HFFc6 (cell line): ENCODE measurements around the gene CLEC11A. TPM values are rescaled to one million over a fixed set of nuclear protein-coding genes. Genes with fewer than 3 reads are reported as not detected.

Experiments used
- DNase-seq: peaks from one replicate; pipeline ENCODE4 v3.0.0-alpha.2; 2018
- H3K27ac Mint-ChIP-seq: 2 replicates; pipeline ENCODE4 v1.8.0; 2020; ENCODE audit warnings: mild to moderate bottlenecking, mixed read lengths
- H3K27me3 Mint-ChIP-seq: 2 replicates; pipeline ENCODE4 v1.8.0; 2021; ENCODE audit warnings: mild to moderate bottlenecking, moderate library complexity, mixed read lengths; ENCODE audit not compliant: insufficient read depth
- H3K36me3 Mint-ChIP-seq: 2 replicates; pipeline ENCODE4 v1.8.0; 2021; ENCODE audit warnings: low read depth, mixed read lengths
- H3K4me1 Mint-ChIP-seq: 2 replicates; pipeline ENCODE4 v1.8.0; 2020; ENCODE audit warnings: low read depth, mixed read lengths
- H3K4me3 Mint-ChIP-seq: 2 replicates; pipeline ENCODE4 v1.8.0; 2020; ENCODE audit warnings: mild to moderate bottlenecking, moderate library complexity, mixed read lengths
- H3K9me3 Mint-ChIP-seq: 2 replicates; pipeline ENCODE4 v1.8.0; 2020; ENCODE audit warnings: mild to moderate bottlenecking, mixed read lengths
- CTCF ChIP-seq: fragments of 200-600 bp; sonication (generic); IDR thresholded peaks from 2 replicates; pipeline ENCODE4 v1.5.0; 2021; ENCODE audit warnings: antibody characterized with exemption, mild to moderate bottlenecking
- total RNA-seq, 6 experiments: library from RNA; stranded (reverse); fragmentation: NEBNext Ultra II Directional; extraction: Animal tissue kit (Norgen Biotek cat#: 25700); gene quantifications; 2 replicates in 1 of 6; 3 replicates in 5 of 6; pipeline ENCODE4 v1.2.3, GENCODE V29; 2021

The CLEC11A gene
- total RNA-seq, 6 experiments from 2014 or later, result 140 to 182 (median 164) TPM

DNA sequence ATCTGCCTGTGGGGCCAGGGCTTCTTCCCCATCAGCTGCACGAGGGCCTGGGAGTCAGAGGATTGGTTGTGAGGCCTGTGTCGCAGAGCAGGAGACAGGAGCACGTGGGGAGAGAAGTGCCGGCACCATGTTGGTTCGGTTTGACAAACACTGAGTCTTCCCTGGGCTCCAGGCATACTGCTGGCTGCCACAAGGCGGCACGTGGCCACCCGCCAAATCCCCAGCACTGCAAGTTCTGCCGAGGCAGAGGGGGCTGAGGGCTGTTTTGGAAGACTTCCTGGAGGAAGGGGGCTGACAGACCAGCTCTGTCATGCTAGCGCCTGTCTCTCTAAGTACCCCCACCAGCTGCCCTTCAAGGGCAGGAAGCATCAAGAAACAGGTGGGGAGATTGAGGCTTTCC lies 13.1 kb upstream of the CLEC11A start:
- H3K4me3 Mint-ChIP-seq, result no peak overlapping the region
- no peaks in the 10 kb centered on the region for H3K9me3 Mint-ChIP-seq
- no peak for DNase-seq
- no peaks in the 10 kb centered on the region for H3K36me3 Mint-ChIP-seq
- TF ChIP-seq CTCF, result peak; percentile 48
- H3K4me1 Mint-ChIP-seq, result peaks cover 7% of the 10 kb centered on the region
- peaks cover 12% of the 10 kb centered on the region for H3K27me3 Mint-ChIP-seq
- no peak overlapping the region for H3K27ac Mint-ChIP-seq

DNA sequence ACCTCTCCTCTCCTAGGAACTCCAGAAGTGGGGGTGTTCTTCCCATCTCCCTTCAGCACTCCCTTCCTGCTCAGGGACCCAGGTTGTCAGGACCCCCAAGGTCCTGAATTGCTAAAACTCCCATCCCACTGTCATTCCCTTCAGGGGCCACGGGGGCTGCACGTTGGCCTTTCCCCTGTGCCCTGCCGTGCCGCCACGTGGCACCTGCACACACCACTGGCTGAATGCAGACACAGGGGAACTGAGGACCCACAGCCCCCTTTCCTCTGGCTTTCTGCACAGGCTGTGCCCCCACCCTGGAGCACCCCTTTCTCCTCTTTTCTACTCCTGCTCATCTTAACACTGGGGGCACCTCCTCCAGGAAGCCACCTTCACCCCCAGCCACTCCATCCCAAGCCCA lies 12.6 kb upstream of the CLEC11A start:
- peaks cover 12% of the 10 kb centered on the region for H3K27me3 Mint-ChIP-seq

DNA sequence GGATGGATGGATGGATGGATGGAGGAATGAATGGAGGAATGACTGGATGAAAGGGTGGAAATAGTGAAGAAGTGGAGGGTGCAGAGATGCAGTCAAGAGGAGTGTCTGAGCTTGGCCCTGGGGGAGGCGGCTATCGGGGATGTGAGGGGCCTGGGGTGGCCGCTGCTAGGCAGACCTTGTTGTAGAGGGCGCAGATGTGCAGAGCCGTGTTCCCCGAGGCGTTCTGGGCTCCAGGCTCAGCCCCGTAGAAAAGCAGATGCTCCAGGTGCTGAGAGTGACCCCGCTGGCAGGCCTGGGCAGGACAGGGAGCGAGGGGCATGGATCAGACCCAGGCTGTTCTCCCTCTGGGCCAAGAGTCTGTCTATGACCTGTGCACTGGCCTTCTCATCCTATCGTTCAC lies 12.0 kb upstream of the CLEC11A start:
- no peak overlapping the region for H3K4me3 Mint-ChIP-seq
- no peak for TF ChIP-seq CTCF
- no peaks in the 10 kb centered on the region for H3K9me3 Mint-ChIP-seq
- no peaks in the 10 kb centered on the region for H3K4me1 Mint-ChIP-seq
- H3K27me3 Mint-ChIP-seq, result peaks cover 12% of the 10 kb centered on the region
- H3K27ac Mint-ChIP-seq, result no peak overlapping the region
- no peak for DNase-seq
- no peaks in the 10 kb centered on the region for H3K36me3 Mint-ChIP-seq

More for the DNA sequence above, 12.6 kb upstream of the CLEC11A start:
- no peaks in the 10 kb centered on the region for H3K9me3 Mint-ChIP-seq
- DNase-seq, result no peak
- no peak overlapping the region for H3K27ac Mint-ChIP-seq
- TF ChIP-seq CTCF, result no peak
- no peaks in the 10 kb centered on the region for H3K36me3 Mint-ChIP-seq
- H3K4me3 Mint-ChIP-seq, result no peak overlapping the region
- peaks cover 2% of the 10 kb centered on the region for H3K4me1 Mint-ChIP-seq

GRCh38 chr19:50711805-50712204 lies 11.4 kb upstream of the CLEC11A start:
- TF ChIP-seq CTCF, result no peak
- no peak overlapping the region for H3K27ac Mint-ChIP-seq
- no peak for DNase-seq
- no peaks in the 10 kb centered on the region for H3K4me1 Mint-ChIP-seq
- no peaks in the 10 kb centered on the region for H3K36me3 Mint-ChIP-seq
- H3K4me3 Mint-ChIP-seq, result no peak overlapping the region
- no peaks in the 10 kb centered on the region for H3K9me3 Mint-ChIP-seq
- H3K27me3 Mint-ChIP-seq, result peaks cover 12% of the 10 kb centered on the region

GRCh38 chr19:50712833-50713232 lies 10.3 kb upstream of the CLEC11A start:
- Mint-ChIP-seq H3K9me3 (no peaks in the 10 kb centered on the region), H3K36me3 (no peaks in the 10 kb centered on the region), H3K4me3 (no peak overlapping the region), H3K27me3 (peaks cover 10% of the 10 kb centered on the region), H3K27ac (no peak overlapping the region), H3K4me1 (no peaks in the 10 kb centered on the region)
- no peak for TF ChIP-seq CTCF
- no peak for DNase-seq
